ENCODE results near the gene MTFP1. TPM values are rescaled to one million over a fixed set of nuclear protein-coding genes. Genes with fewer than 3 reads are reported as not detected.
A peak's percentile ranks its signal among the peaks of the same experiment; 100 is the strongest.

The MTFP1 gene
- total and polyA plus RNA-seq, 9 of the 15 experiments (the other 6 are each of a cell fraction or from before 2014, with no cell fraction given) = 10.7 to 52.0 (median 30.1) TPM

- TF ChIP-seq ZHX1 (conservative IDR thresholded peaks at IDR 0.05; ENCODE audit: low read length) (no peak), MTA1 (IDR thresholded peaks at IDR 0.05; ENCODE audit: borderline replicate concordance) (no peak), CHD1 (IDR thresholded peaks at IDR 0.05; ENCODE audit: low read length) (no peak), GABPB1 (CRISPR knock-in tag; IDR thresholded peaks at IDR 0.05) (no peak), MED1 (CRISPR knock-in tag; IDR thresholded peaks at IDR 0.05; ENCODE audit: borderline replicate concordance) (no peak), RBM22 (IDR thresholded peaks at IDR 0.05; ENCODE audit: low read depth, low read length, poor library complexity, severe bottlenecking) (no peak), ZEB2 (IDR thresholded peaks at IDR 0.05) (no peak), TAF9B (IDR thresholded peaks at IDR 0.05; ENCODE audit: partially characterized antibody) (no peak), ZC3H8 (IDR thresholded peaks at IDR 0.05) (no peak), PTTG1 (tag; IDR thresholded peaks at IDR 0.05; ENCODE audit: low read depth) (no peak), MAFF (IDR thresholded peaks at IDR 0.05; ENCODE audit: low read length) (no peak), ZNF384 (IDR thresholded peaks at IDR 0.05; ENCODE audit: low read depth, low read length) (no peak), SNIP1 (IDR thresholded peaks at IDR 0.05; ENCODE audit: low read depth) (no peak), EP400 (IDR thresholded peaks at IDR 0.05) (peak; percentile 72; the same call in 1 of the 2 replicates), CTCF (IDR thresholded peaks at IDR 0.05 in 2 of 3, conservative IDR thresholded peaks at IDR 0.05 in 1 of 3; ENCODE audit: insufficient read depth in 2 of 3, low read depth in 1 of 3, low read length in 3 of 3) (no peak), POU5F1 (IDR thresholded peaks at IDR 0.05; ENCODE audit: borderline replicate concordance, low read depth, low read length, partially characterized antibody) (no peak), MTA2 (IDR thresholded peaks at IDR 0.05; ENCODE audit: low read depth) (no peak), POLR2AphosphoS2 (IDR thresholded peaks at IDR 0.05; ENCODE audit: low read length) (no peak), SMARCA5 (IDR thresholded peaks at IDR 0.05) (no peak), ESRRA (IDR thresholded peaks at IDR 0.05; ENCODE audit: borderline replicate concordance, low read depth) (peak; percentile 65; the same call in 1 of the 2 replicates), THRB (CRISPR knock-in tag; conservative IDR thresholded peaks at IDR 0.05) (no peak)
These were observed at the start of gene MTFP1 (continued) for GRCh38 chr22:30425616-30426387.
